Measurements from ENCODE around the gene BLACAT1. TPM values are rescaled to one million over a fixed set of nuclear protein-coding genes. Genes with fewer than 3 reads are reported as not detected.
A peak's percentile ranks its signal among the peaks of the same experiment; 100 is the strongest.

The BLACAT1 gene
- total RNA-seq, 1 donor = not detected

DNA sequence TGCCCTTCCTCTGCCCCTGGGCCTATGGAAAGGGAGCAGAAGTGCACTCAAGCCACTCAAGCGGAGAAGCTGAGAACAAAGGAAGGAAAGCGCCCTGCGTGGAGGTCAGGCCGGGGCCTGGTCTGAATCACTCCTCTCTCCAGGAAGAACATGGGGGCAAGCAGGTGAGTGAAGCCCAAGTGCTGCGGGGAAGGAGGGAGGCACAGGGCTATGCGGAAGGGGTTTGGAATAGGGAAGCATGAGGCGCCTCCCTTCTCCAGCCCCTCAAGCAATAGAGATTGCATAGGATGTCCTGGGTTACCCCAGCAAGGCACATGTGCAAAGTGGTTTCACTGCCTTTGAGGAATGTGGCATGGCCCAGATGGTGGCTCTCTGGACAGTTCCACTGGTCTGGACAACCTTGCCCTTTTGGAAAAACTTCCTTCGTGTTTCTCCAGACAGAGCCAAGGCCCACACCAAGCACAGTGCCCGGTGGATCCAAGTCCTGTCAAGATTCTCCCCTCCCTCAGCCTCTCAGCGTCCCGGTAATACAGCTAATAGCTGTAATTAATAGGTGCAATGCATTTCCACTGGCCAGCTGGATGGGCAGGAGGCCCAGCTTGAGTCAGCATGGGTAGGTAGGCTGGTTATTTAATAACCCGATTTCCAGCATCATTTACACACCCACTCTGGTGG, 13.7 kb downstream of the BLACAT1 start:
- TF ChIP-seq CTCF (IDR thresholded peaks at IDR 0.05; ENCODE audit: extremely low read depth, low read depth, low read length) = no peak
- Histone ChIP-seq H4K20me1 (ENCODE audit: insufficient read depth, low read length) (peaks cover 6% of the 10 kb centered on the region), H3K4me1 (ENCODE audit: insufficient read depth, low read length) (no peaks in the 10 kb centered on the region), H3K27ac (ENCODE audit: low read depth, low read length) (no peak overlapping the region), H3K36me3 (ENCODE audit: insufficient read depth, low read length) (no peaks in the 10 kb centered on the region), H3K79me2 (ENCODE audit: insufficient read depth, low read length) (no peaks in the 10 kb centered on the region), H3K4me2 (ENCODE audit: insufficient read depth, low read length) (no peak overlapping the region), H3K27me3 (ENCODE audit: insufficient read depth, low read length) (peaks cover 52% of the 10 kb centered on the region), H3K4me3 (ENCODE audit: insufficient read depth, low read length) (no peak overlapping the region), H3K9me3 (ENCODE audit: low read depth, low read length) (no peaks in the 10 kb centered on the region), H2AFZ (ENCODE audit: low read length) (no peak overlapping the region)
- DNase-seq (ENCODE audit: insufficient read length, low spot score, missing footprints) = peak; percentile 66

DNA sequence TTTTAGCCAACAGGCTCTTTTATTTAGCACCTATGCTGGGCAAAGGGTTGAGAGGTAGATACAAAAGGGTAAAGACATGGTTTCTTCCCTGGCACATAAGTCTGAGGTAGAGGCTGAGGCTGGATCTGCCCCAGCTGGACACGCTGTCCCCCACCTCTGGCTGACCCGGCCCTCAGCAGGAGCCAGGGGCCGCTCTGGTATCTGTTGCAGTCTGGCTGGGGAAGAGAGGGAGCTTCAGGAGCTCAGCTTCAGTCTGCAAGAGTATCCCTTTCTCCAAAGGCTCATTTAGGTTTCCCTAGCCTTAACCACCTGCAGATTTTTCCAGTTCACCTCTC, 14.2 kb downstream of the BLACAT1 start:
- H3K4me1 ChIP-seq (ENCODE audit: insufficient read depth, low read length) = no peaks in the 10 kb centered on the region
- no peaks in the 10 kb centered on the region for H3K9me3 ChIP-seq (ENCODE audit: low read depth, low read length)
- no peak overlapping the region for H3K4me2 ChIP-seq (ENCODE audit: insufficient read depth, low read length)
- H2AFZ ChIP-seq (ENCODE audit: low read length) = no peak overlapping the region
- no peak overlapping the region for H3K4me3 ChIP-seq (ENCODE audit: insufficient read depth, low read length)
- peaks cover 6% of the 10 kb centered on the region for H4K20me1 ChIP-seq (ENCODE audit: insufficient read depth, low read length)
- H3K36me3 ChIP-seq (ENCODE audit: insufficient read depth, low read length) = no peaks in the 10 kb centered on the region
- peak; percentile 47 for DNase-seq (ENCODE audit: insufficient read length, low spot score, missing footprints)
- H3K27ac ChIP-seq (ENCODE audit: low read depth, low read length) = no peak overlapping the region
- H3K79me2 ChIP-seq (ENCODE audit: insufficient read depth, low read length) = no peaks in the 10 kb centered on the region
- no peak for TF ChIP-seq CTCF (IDR thresholded peaks at IDR 0.05; ENCODE audit: extremely low read depth, low read depth, low read length)
- peaks cover 57% of the 10 kb centered on the region for H3K27me3 ChIP-seq (ENCODE audit: insufficient read depth, low read length)

DNA sequence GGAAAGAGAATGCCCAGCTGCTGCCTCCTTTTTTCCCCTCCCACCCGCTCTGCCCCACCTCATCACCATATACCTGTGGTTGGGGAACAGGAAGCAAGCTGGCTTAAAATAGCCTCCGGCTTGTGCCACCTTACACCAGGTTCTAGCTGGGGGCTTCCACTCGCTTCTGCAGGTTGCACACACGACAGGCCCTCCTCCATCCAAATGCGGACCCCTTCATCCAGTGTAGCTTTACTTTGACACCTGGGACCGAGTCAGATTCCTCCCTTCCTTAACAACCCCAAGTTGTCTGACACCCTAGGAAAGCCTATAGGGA, 14.6 kb downstream of the BLACAT1 start:
- TF ChIP-seq CTCF (IDR thresholded peaks at IDR 0.05; ENCODE audit: extremely low read depth, low read depth, low read length) = no peak
- Histone ChIP-seq H3K27ac (ENCODE audit: low read depth, low read length) (no peak overlapping the region), H3K9me3 (ENCODE audit: low read depth, low read length) (no peaks in the 10 kb centered on the region), H4K20me1 (ENCODE audit: insufficient read depth, low read length) (peaks cover 6% of the 10 kb centered on the region), H3K27me3 (ENCODE audit: insufficient read depth, low read length) (peaks cover 56% of the 10 kb centered on the region), H3K4me2 (ENCODE audit: insufficient read depth, low read length) (no peak overlapping the region), H3K36me3 (ENCODE audit: insufficient read depth, low read length) (no peaks in the 10 kb centered on the region), H3K79me2 (ENCODE audit: insufficient read depth, low read length) (no peaks in the 10 kb centered on the region), H3K4me1 (ENCODE audit: insufficient read depth, low read length) (no peaks in the 10 kb centered on the region), H3K4me3 (ENCODE audit: insufficient read depth, low read length) (no peak overlapping the region), H2AFZ (ENCODE audit: low read length) (no peak overlapping the region)
- DNase-seq (ENCODE audit: insufficient read length, low spot score, missing footprints) = no peak

DNA sequence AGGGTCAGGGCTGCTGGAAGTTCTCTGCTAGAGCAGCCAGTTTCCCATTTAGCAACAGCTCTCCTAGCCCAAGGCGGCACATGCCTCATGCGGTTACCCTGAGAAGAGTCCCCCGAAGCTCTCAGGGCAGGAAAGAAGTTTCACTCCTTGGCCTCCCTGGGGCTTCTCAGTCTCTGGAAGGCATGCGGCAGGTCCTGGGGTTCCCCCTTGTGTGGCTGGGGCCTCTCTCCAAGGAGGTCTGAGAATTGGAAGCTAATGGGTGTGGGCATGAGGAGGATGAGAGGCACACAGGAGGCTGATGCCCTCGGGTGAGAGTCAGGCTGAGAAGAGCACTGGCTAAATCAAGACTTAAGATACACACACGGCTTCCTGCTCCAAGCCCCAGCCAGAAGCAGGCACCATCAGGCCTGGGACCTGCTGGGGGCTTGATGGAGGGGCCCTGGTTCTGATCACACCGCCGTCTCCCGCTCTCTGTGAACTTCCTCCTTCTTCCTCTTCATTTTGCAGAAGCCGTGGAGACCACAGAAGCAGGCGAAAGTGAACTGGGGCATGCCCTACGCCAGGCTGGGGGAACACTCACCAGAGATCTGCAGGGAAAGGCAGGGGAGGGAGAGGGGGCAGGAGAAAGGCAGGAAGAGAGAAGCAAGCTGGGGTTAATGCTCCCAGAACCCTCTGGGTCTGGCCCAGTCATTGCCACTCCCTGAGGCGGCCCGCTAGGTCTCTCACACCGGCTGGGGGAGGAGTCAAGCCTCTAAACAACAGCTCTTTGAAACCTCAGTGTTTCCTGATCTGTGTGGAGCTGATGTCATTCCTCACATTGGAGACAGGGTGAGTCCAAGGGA, 15.1 kb downstream of the BLACAT1 start:
- Histone ChIP-seq H2AFZ (ENCODE audit: low read length) (no peak overlapping the region), H3K27me3 (ENCODE audit: insufficient read depth, low read length) (peaks cover 62% of the 10 kb centered on the region)

More for the DNA sequence above, 15.1 kb downstream of the BLACAT1 start:
- no peaks in the 10 kb centered on the region for H3K4me1 ChIP-seq (ENCODE audit: insufficient read depth, low read length)
- H3K4me2 ChIP-seq (ENCODE audit: insufficient read depth, low read length) = no peak overlapping the region
- no peaks in the 10 kb centered on the region for H3K9me3 ChIP-seq (ENCODE audit: low read depth, low read length)
- H3K36me3 ChIP-seq (ENCODE audit: insufficient read depth, low read length) = no peaks in the 10 kb centered on the region
- no peak overlapping the region for H3K4me3 ChIP-seq (ENCODE audit: insufficient read depth, low read length)
- peak; percentile 84 for DNase-seq (ENCODE audit: insufficient read length, low spot score, missing footprints)
- no peaks in the 10 kb centered on the region for H3K79me2 ChIP-seq (ENCODE audit: insufficient read depth, low read length)
- peaks cover 6% of the 10 kb centered on the region for H4K20me1 ChIP-seq (ENCODE audit: insufficient read depth, low read length)
- no peak for TF ChIP-seq CTCF (IDR thresholded peaks at IDR 0.05; ENCODE audit: extremely low read depth, low read depth, low read length)
- H3K27ac ChIP-seq (ENCODE audit: low read depth, low read length) = no peak overlapping the region

Measured in osteoblast (primary cell).